ENCODE data around the gene GALNT13.

DNA sequence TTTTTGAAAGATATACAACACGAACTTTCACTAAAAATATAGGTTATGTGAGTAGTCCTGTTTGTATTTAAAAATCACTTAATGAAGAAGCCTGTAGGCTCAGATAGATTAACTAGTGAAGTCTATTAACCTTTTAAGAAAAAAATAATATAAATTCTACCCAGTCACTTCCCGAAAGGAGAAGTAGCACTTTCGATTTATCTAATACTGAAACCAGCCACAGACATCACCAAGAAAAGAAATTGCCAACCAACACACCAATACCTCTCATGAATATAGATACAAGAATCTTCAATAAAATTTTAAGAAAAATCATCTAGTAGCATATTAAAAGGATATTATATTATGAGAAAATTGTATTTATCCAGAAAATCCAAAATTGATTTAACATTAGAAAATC, 160.5 kb downstream of the GALNT13 start:
- TF ChIP-seq CTCF (IDR thresholded peaks at IDR 0.05; ENCODE audit: insufficient read depth, low read length, poor library complexity, severe bottlenecking) (no peak), EZH2phosphoT487 (conservative IDR thresholded peaks at IDR 0.05; ENCODE audit: low read length) (no peak)

Data from SU-DHL-6 (cell line).